DMS153 (cell line): ENCODE measurements around the gene MSRB2.
A peak's percentile ranks its signal among the peaks of the same experiment; 100 is the strongest.

Experiments used
- DNase-seq: peaks from one replicate; lab custom pipeline; 2025; lab: John Stamatoyannopoulos, UW

The MSRB2 gene

GRCh38 chr10:23111517-23112286 lies 16.3 kb downstream of the MSRB2 start:
- no peak for DNase-seq

GRCh38 chr10:23114228-23114850 lies 19.0 kb downstream of the MSRB2 start:
- no peak for DNase-seq

- DNase-seq: no peak
These were observed 21.3 kb downstream of the MSRB2 start for GRCh38 chr10:23116486-23117205.

GRCh38 chr10:23120001-23120934 lies 24.9 kb downstream of the MSRB2 start:
- no peak for DNase-seq

GRCh38 chr10:23121135-23121534 lies 25.8 kb downstream of the MSRB2 start:
- DNase-seq: no peak

GRCh38 chr10:23136462-23136861 lies 41.1 kb downstream of the MSRB2 start:
- no peak for DNase-seq

- DNase-seq: no peak
These were observed 44.3 kb downstream of the MSRB2 start for GRCh38 chr10:23139677-23140076.

GRCh38 chr10:23141995-23142394 lies 46.6 kb downstream of the MSRB2 start:
- no peak for DNase-seq

- DNase-seq: no peak
These were observed 50.9 kb downstream of the MSRB2 start for GRCh38 chr10:23146258-23146657.

- DNase-seq: no peak
These were observed 51.7 kb downstream of the MSRB2 start for GRCh38 chr10:23147035-23147434.

GRCh38 chr10:23148214-23148613 lies 52.8 kb downstream of the MSRB2 start:
- DNase-seq: no peak

- no peak for DNase-seq
These were observed 54.7 kb downstream of the MSRB2 start for GRCh38 chr10:23150091-23150490.

- DNase-seq: no peak
These were observed 55.2 kb downstream of the MSRB2 start for GRCh38 chr10:23150610-23151009.

- no peak for DNase-seq
These were observed 55.7 kb downstream of the MSRB2 start for GRCh38 chr10:23151071-23151470.

GRCh38 chr10:23155169-23155568 lies 59.8 kb downstream of the MSRB2 start:
- DNase-seq: no peak

GRCh38 chr10:23156447-23157150 lies 61.2 kb downstream of the MSRB2 start:
- no peak for DNase-seq

GRCh38 chr10:23157239-23157681 lies 61.9 kb downstream of the MSRB2 start:
- DNase-seq: no peak

GRCh38 chr10:23157691-23158369 lies 62.5 kb downstream of the MSRB2 start:
- DNase-seq: peak; percentile 3

- DNase-seq: peak; percentile 4
These were observed 63.0 kb downstream of the MSRB2 start for GRCh38 chr10:23158370-23158769.

- no peak for DNase-seq
These were observed 76.0 kb downstream of the MSRB2 start for GRCh38 chr10:23171232-23171876.
